ENCODE results near the gene XG.
"Not testable (repeated sequence)": the region's sequence is repeated elsewhere in the genome, so short reads cannot be mapped to it uniquely, and the experiment has no call there.

XG gene

GRCh38 chrX:2794336-2794735 is 42.5 kb downstream of the XG start:
- TF ChIP-seq Cebpa-rat (IDR thresholded peaks at IDR 0.05), result no peak
- Histone ChIP-seq H3K4me1 (peaks cover 31% of the 10 kb centered on the region), H3K9me3 (no peaks in the 10 kb centered on the region)

GRCh38 chrX:2796808-2797207 is 45.0 kb downstream of the XG start:
- not testable (repeated sequence) for H4K20me1 ChIP-seq, H3K27ac ChIP-seq, H3K9me3 ChIP-seq, H3K36me3 ChIP-seq, H3K27me3 ChIP-seq, H3K9ac ChIP-seq
- peak overlapping the region; percentile 76 for H3K4me2 ChIP-seq
- H3K4me3 ChIP-seq, result peak overlapping the region; percentile 38; the same call in 1 of the 2 replicates
- H3K4me1 ChIP-seq, result peaks cover 40% of the 10 kb centered on the region

More at GRCh38 chrX:2794336-2794735, 42.5 kb downstream of the XG start:
- Histone ChIP-seq H3K27ac (no peak overlapping the region), H3K27me3 (no peaks in the 10 kb centered on the region), H3K9ac (no peak overlapping the region), H3K4me2 (no peak overlapping the region), H4K20me1 (no peaks in the 10 kb centered on the region), H3K36me3 (no peaks in the 10 kb centered on the region), H3K4me3 (no peak overlapping the region)

GRCh38 chrX:2799369-2799768 is 47.5 kb downstream of the XG start:
- Histone ChIP-seq H3K27me3 (no peaks in the 10 kb centered on the region), H3K9ac (no peak overlapping the region), H3K27ac (no peak overlapping the region), H3K4me2 (peak overlapping the region; percentile 40), H3K4me3 (no peak overlapping the region), H3K4me1 (peaks cover 52% of the 10 kb centered on the region), H3K36me3 (no peaks in the 10 kb centered on the region), H4K20me1 (no peaks in the 10 kb centered on the region), H3K9me3 (no peaks in the 10 kb centered on the region)
- no peak for TF ChIP-seq Cebpa-rat (IDR thresholded peaks at IDR 0.05)

GRCh38 chrX:2799980-2800379 is 48.1 kb downstream of the XG start:
- H4K20me1 ChIP-seq, H3K4me3 ChIP-seq, H3K9me3 ChIP-seq, H3K9ac ChIP-seq, H3K27ac ChIP-seq, H3K27me3 ChIP-seq, H3K36me3 ChIP-seq: not testable (repeated sequence)
- Histone ChIP-seq H3K4me1 (peaks cover 58% of the 10 kb centered on the region), H3K4me2 (peak overlapping the region; percentile 40; the same call in 1 of the 2 replicates)

GRCh38 chrX:2801223-2801622 is 49.4 kb downstream of the XG start:
- Histone ChIP-seq H3K27me3 (no peaks in the 10 kb centered on the region), H3K9me3 (no peaks in the 10 kb centered on the region), H3K4me1 (peaks cover 64% of the 10 kb centered on the region), H3K36me3 (no peaks in the 10 kb centered on the region), H3K9ac (no peak overlapping the region), H4K20me1 (no peaks in the 10 kb centered on the region), H3K27ac (no peak overlapping the region), H3K4me2 (no peak overlapping the region), H3K4me3 (no peak overlapping the region)
- TF ChIP-seq Cebpa-rat (IDR thresholded peaks at IDR 0.05), result no peak

- peaks cover 52% of the 10 kb centered on the region for H3K4me1 ChIP-seq
- 0 out of 2 replicates have a peak overlapping the region, but pooled peaks have one; percentile 48 for H3K9ac ChIP-seq
- peak overlapping the region; percentile 77 for H3K4me2 ChIP-seq
- H3K4me3 ChIP-seq, H3K36me3 ChIP-seq, H3K9me3 ChIP-seq, H4K20me1 ChIP-seq, H3K27me3 ChIP-seq: not testable (repeated sequence)
- peak overlapping the region; percentile 37; the same call in 1 of the 2 replicates for H3K27ac ChIP-seq
Observed at GRCh38 chrX:2802376-2803090, 50.7 kb downstream of the XG start.

GRCh38 chrX:2803486-2803885 is 51.6 kb downstream of the XG start:
- H3K9me3 ChIP-seq, H3K9ac ChIP-seq, H3K4me3 ChIP-seq, H3K36me3 ChIP-seq, H4K20me1 ChIP-seq, H3K27me3 ChIP-seq, H3K27ac ChIP-seq: not testable (repeated sequence)
- H3K4me2 ChIP-seq, result peak overlapping the region; percentile 77; the same call in 1 of the 2 replicates
- H3K4me1 ChIP-seq, result peaks cover 47% of the 10 kb centered on the region

- H3K4me1 ChIP-seq, result peaks cover 44% of the 10 kb centered on the region
- not testable (repeated sequence) for H3K9me3 ChIP-seq, H3K36me3 ChIP-seq, H3K9ac ChIP-seq, H4K20me1 ChIP-seq, H3K27me3 ChIP-seq, H3K4me3 ChIP-seq, H3K27ac ChIP-seq
- H3K4me2 ChIP-seq, result peak overlapping the region; percentile 30; the same call in 1 of the 2 replicates
Observed at GRCh38 chrX:2804106-2804843, 52.4 kb downstream of the XG start.

GRCh38 chrX:2804858-2805257 is 53.0 kb downstream of the XG start:
- H3K27ac ChIP-seq, H3K4me3 ChIP-seq, H4K20me1 ChIP-seq, H3K36me3 ChIP-seq, H3K9ac ChIP-seq, H3K27me3 ChIP-seq, H3K9me3 ChIP-seq: not testable (repeated sequence)
- peak overlapping the region; percentile 30; the same call in 1 of the 2 replicates for H3K4me2 ChIP-seq
- peaks cover 38% of the 10 kb centered on the region for H3K4me1 ChIP-seq

- TF ChIP-seq Cebpa-rat (IDR thresholded peaks at IDR 0.05), result no peak
- Histone ChIP-seq H3K4me2 (peak overlapping the region; percentile 54), H3K4me3 (no peak overlapping the region), H3K27ac (no peak overlapping the region), H3K9me3 (no peaks in the 10 kb centered on the region), H3K36me3 (no peaks in the 10 kb centered on the region), H3K9ac (no peak overlapping the region), H3K27me3 (no peaks in the 10 kb centered on the region), H4K20me1 (no peaks in the 10 kb centered on the region), H3K4me1 (peaks cover 15% of the 10 kb centered on the region)
Observed at GRCh38 chrX:2811271-2811670, 59.4 kb downstream of the XG start.

- H3K27ac ChIP-seq, H3K9me3 ChIP-seq, H3K36me3 ChIP-seq, H3K9ac ChIP-seq, H3K4me3 ChIP-seq, H3K27me3 ChIP-seq, H4K20me1 ChIP-seq: not testable (repeated sequence)
- Histone ChIP-seq H3K4me1 (peaks cover 18% of the 10 kb centered on the region), H3K4me2 (peak overlapping the region; percentile 54)
Observed at GRCh38 chrX:2812161-2812907, 60.5 kb downstream of the XG start.

All from BLaER1 (cell line).